GM19025 (cell line): Measurements from ENCODE around the gene MCU.
"Not testable (repeated sequence)": the region's sequence is repeated elsewhere in the genome, so short reads cannot be mapped to it uniquely, and the experiment has no call there.

Experiments used
- ATAC-seq: cut with Tn5 transposase; IDR thresholded peaks from one replicate; pipeline ENCODE4 v1.9.1; 2021; ENCODE audit warnings: mild to moderate bottlenecking, low read depth, moderate library complexity; ENCODE audit not compliant: unreplicated experiment

The MCU gene

GRCh38 chr10:72727130-72727529, 35.2 kb downstream of the MCU start:
- ATAC-seq, result no peak

GRCh38 chr10:72728462-72728861, 36.5 kb downstream of the MCU start:
- no peak for ATAC-seq

DNA sequence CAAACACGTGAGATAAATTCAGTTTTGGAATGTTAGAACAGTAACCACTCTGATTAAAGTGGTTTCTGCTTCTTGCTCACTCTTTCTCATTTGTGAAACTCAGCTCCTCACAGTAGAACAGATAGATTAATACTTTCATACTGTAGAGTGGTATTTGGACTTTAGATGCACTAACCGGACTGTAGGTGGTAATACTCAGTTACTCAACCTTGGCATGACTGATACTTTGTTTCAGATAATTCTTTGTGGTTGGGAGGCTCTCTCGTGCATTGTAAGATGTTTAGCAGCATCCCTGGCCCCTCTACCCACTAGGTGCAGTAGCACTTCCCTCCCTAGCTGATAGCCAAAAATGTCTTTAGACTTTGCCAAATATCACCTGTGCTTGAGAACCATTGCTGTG, 37.6 kb downstream of the MCU start:
- ATAC-seq, result peak; percentile 51

DNA sequence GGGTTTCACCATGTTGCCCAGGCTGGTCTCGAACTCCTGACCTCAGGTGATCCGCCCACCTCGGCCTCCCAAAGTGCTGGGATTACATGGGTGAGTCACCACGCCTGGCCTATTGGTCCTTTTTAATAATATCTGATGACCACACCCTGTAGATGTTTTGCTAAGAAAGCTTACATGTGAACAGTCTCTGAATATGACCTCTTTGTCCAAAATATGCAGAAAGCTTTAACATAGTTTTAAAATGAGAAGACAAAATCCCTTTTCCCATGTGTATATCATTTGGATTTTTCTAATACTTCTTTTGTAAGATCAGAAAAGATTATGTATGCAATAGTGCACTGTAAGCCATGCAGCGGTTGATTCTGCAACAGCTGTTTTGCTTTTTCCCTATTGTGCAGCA, 38.5 kb downstream of the MCU start:
- ATAC-seq, result no peak

DNA sequence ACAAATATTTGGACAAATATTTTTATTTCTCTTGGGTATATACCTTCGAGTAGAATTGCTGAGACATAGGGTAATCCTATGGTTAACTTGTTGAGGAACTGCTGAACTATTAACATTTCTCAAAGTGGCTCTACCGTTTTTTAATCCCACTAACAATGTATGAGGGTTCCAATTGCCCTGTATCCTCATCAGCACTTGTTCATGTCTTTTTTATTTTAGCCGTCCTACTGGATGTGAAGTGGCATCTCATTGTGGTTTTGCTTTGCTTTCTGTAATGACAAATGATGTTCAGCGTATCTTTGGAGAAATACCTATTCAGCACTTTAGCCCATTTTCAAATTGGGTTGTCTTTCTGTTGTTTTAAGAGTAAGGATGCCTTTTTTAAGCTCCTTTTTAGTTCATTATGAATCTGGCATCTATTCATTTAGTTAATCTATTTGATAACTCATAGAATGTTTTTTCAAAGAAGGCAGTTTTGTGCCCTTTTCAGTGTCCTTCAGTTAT, 40.0 kb downstream of the MCU start:
- no peak for ATAC-seq

- no peak for ATAC-seq
These were observed 40.6 kb downstream of the MCU start for GRCh38 chr10:72732521-72732920.

DNA sequence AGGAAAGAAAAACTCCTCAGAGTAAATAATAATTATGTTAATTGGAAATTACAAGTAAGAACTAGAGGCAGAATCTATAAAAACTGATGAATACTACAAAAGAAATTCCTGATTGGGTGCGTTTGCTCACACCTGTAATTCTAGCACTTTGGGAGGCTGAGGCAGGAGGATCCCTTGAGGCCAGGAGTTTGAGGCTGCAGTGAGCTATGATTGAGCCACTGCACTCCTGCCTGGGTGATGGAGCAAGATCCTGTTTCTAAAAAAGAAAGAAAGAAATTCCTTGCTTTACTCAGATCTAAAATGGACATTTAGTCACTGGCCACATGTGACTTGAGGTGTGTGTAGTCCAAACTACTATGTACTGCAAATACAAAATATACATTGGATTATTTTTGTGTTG, 42.0 kb downstream of the MCU start:
- no peak for ATAC-seq

- no peak for ATAC-seq
These were observed 43.5 kb downstream of the MCU start for GRCh38 chr10:72735288-72735936.

DNA sequence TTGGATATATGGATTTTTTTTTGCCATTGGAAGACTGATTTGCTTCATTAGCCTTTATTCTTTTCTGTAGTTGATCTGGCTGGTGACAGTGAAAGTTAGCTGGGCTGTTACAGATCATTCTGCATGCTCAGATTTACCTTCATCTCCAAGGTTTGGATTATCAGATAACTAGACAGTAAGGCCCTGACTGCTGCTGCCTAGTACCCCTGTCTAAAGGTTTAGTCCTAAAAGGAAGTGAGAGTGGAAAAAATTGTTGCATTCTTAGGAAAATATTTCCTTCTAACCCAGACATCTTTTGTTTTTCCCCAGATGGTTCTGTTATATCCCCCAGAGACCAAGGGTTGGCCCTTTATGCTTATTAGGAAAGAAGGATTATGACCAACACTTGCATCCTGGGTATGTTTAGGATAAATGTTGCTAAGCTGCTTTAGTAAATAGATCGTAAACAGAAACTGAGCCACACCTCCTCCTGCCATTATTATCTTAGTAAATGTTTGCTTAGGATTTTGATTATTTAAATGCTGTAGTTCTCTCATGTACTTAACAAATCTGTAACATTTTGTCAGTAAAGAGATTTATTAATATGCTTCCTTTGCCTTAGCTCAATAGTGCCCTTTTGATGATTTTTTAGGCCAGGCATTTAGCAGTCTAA, 44.4 kb downstream of the MCU start:
- no peak for ATAC-seq

GRCh38 chr10:72736828-72737220, 44.9 kb downstream of the MCU start:
- ATAC-seq, result no peak

DNA sequence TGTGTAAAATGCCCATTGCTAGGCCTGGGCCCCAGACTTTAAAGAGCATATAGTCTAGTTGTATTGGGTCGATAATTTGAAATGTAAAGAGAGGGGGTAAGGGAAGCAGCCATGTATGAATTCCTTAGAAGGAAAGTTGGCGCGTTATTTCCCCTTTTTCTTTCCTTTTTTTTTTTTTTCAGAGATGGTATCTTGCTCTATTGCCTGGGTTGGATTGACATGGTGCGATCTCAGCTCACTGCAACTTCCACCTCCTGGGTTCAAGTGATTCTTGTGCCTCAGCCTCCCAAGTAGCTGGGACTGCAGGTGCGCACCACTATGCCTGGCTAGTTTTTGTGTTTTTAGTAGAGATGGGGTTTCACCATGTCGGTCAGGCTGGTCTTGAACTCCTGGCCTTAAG, 45.4 kb downstream of the MCU start:
- ATAC-seq, result not testable (repeated sequence)

GRCh38 chr10:72738486-72738885, 46.5 kb downstream of the MCU start:
- ATAC-seq, result no peak

GRCh38 chr10:72740528-72740927, 48.6 kb downstream of the MCU start:
- ATAC-seq, result no peak

DNA sequence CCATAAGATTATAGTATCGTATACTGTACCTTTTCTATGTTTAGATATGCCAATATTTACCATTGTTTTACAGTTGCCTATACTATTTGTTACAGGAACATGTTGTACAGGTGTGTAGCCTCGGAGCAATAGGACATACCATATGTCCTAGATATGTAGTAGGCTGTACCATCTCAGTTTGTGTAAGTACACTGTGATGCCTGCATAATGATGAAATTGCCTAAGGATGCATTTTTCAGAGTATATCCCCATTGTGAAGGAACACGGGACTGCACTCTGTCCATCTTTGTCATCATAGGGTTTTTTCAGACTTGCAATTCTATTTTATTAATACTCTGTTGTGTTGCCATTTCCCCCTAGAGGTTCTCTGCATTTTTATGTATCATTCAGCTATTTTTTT, 50.1 kb downstream of the MCU start:
- no peak for ATAC-seq

- no peak for ATAC-seq
These were observed 50.9 kb downstream of the MCU start for GRCh38 chr10:72742797-72743196.

- no peak for ATAC-seq
These were observed 52.6 kb downstream of the MCU start for GRCh38 chr10:72744566-72744965.

GRCh38 chr10:72746426-72747363, 54.8 kb downstream of the MCU start:
- ATAC-seq, result no peak

DNA sequence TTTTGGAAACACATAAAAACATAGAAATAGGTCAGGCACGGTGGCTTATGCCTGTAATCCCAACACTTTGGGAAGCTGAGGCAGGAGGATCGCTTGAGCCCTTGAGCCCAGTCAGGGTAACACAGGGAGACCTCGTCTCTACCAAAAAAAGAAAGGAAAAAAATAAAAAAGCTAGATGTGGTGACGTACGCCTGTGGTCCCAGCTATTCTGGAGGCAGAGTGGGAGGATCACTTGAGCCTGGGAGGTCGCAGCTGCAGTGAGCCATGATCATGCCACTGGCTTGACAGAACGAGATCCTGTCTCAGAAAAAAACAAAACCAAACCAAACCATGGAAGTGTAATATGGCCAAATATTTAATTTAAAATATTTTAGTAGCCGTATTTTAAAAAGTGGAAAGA, 55.6 kb downstream of the MCU start:
- no peak for ATAC-seq

- no peak for ATAC-seq
These were observed 61.9 kb downstream of the MCU start for GRCh38 chr10:72753760-72754231.

DNA sequence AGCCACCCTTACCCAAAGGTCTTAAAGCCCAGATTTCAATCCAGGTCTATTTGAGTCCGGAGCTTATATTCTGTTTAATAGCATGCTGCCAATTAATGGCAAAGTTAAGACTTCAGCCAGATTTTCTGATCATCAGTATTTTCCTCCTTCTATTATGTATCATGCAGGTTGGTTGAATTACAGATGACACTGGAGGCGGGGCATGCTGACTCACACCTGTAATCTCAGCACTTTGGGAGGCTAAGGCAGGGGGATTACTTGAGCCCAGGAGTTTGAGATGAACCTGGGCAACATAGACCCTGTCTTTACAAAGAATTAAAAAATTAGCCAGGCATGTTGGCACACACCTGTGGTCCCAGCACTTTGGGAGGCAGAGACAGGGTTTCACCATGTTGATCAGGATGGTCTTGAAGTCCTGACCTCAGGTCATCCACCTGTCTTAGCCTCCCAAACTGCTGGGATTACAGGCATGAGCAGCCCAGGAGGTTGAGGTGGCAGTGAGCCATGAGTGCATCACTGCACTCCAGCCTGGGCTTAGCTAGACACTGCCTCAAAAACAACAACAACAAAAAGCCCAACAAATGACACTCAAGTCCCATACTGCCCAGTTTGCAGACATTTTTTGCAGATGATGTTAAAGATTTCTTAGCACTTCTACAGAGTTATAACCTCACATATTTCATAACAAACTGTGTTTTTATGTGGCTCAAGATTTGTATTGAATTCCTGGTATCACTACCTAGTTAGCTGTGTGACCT, 62.5 kb downstream of the MCU start:
- ATAC-seq, result no peak
